ENCODE results near the gene TSNAXIP1.

- TF ChIP-seq CTCF (IDR thresholded peaks at IDR 0.05) (no peak), ZFX (IDR thresholded peaks at IDR 0.05; ENCODE audit: borderline replicate concordance) (no peak)
Observed at GRCh38 chr16:67858500-67858899, 51.8 kb downstream of the TSNAXIP1 start.

All from 22Rv1 (cell line).